HepG2 (cell line): ENCODE measurements around the gene STK39. TPM values are rescaled to one million over a fixed set of nuclear protein-coding genes. Genes with fewer than 3 reads are reported as not detected.

Source experiments
- CCDC6 ChIP-seq: sonication (generic); formaldehyde crosslinking; IDR thresholded peaks from 2 replicates; pipeline ENCODE4 v1.8.1; 2022; ENCODE audit warnings: mild to moderate bottlenecking, missing genetic modification reagents, moderate library complexity
- EP300 ChIP-seq, 3 experiments: sonication (generic) in 1 of 3; formaldehyde crosslinking in 1 of 3; IDR thresholded peaks; 2 replicates each; pipeline versions ENCODE4 v1.5.1 to v1.6.1; 2011 to 2020; ENCODE audit warnings: low read depth in 2 of 3, low read length in 2 of 3, borderline replicate concordance in 1 of 3, improper control_type of control experiment in 1 of 3, mild to moderate bottlenecking in 1 of 3, missing genetic modification reagents in 1 of 3, moderate library complexity in 1 of 3
- GATAD1 ChIP-seq: IDR thresholded peaks from 2 replicates; pipeline ENCODE4 v1.6.1; 2016; ENCODE audit warnings: missing genetic modification reagents, missing compliant biosample characterization
- HDAC2 ChIP-seq: sonication (generic); formaldehyde crosslinking; IDR thresholded peaks from 2 replicates; pipeline ENCODE4 v1.4.0; 2020; ENCODE audit warnings: missing genetic modification reagents
- HMG20A ChIP-seq: IDR thresholded peaks from 2 replicates; pipeline ENCODE4 v1.6.1; 2016; ENCODE audit warnings: borderline replicate concordance
- IRF2 ChIP-seq: IDR thresholded peaks from 2 replicates; pipeline ENCODE4 v1.6.1; 2018; ENCODE audit warnings: missing genetic modification reagents, missing compliant biosample characterization
- JARID2 ChIP-seq: sonication (generic); formaldehyde crosslinking; IDR thresholded peaks from 2 replicates; pipeline ENCODE4 v1.8.1; 2023; ENCODE audit warnings: missing genetic modification reagents, inconsistent platforms; ENCODE audit not compliant: insufficient replicate concordance
- KLF16 ChIP-seq, 2 experiments: sonication (generic) in 1 of 2; formaldehyde crosslinking in 1 of 2; IDR thresholded peaks; 2 replicates each; pipeline versions ENCODE4 v1.6.1 to v1.8.0; 2016 to 2023; ENCODE audit warnings: missing genetic modification reagents in 2 of 2, missing compliant biosample characterization in 1 of 2
- SNAPC2 ChIP-seq: sonication (generic); formaldehyde crosslinking; IDR thresholded peaks from 2 replicates; pipeline ENCODE4 v1.8.1; 2022; ENCODE audit warnings: mild to moderate bottlenecking, missing genetic modification reagents
- SPEN ChIP-seq: sonication (generic); formaldehyde crosslinking; IDR thresholded peaks from 2 replicates; pipeline ENCODE4 v1.5.1; 2020; ENCODE audit warnings: low read depth, mild to moderate bottlenecking, missing genetic modification reagents
- TOPORS ChIP-seq: sonication (generic); formaldehyde crosslinking; IDR thresholded peaks from 2 replicates; pipeline ENCODE4 v1.8.0; 2023; ENCODE audit warnings: mild to moderate bottlenecking, missing genetic modification reagents
- ZBTB20 ChIP-seq: sonication (generic); formaldehyde crosslinking; IDR thresholded peaks from 2 replicates; pipeline ENCODE4 v1.8.1; 2023; ENCODE audit warnings: missing genetic modification reagents, low read depth, mild to moderate bottlenecking, borderline replicate concordance
- ZFP36L1 ChIP-seq: sonication (generic); formaldehyde crosslinking; IDR thresholded peaks from 2 replicates; pipeline ENCODE4 v1.8.0; 2022; ENCODE audit warnings: mild to moderate bottlenecking, missing genetic modification reagents, moderate library complexity
- ZMYM4 ChIP-seq: sonication (generic); formaldehyde crosslinking; IDR thresholded peaks from 2 replicates; pipeline ENCODE4 v1.8.1; 2023; ENCODE audit warnings: mild to moderate bottlenecking, missing genetic modification reagents
- ZNF138 ChIP-seq: sonication (generic); formaldehyde crosslinking; IDR thresholded peaks from 2 replicates; pipeline ENCODE4 v1.5.0; 2020; ENCODE audit warnings: mild to moderate bottlenecking, low read depth, missing genetic modification reagents
- ZNF143 ChIP-seq: sonication (generic); formaldehyde crosslinking; IDR thresholded peaks from 2 replicates; pipeline ENCODE4 v1.4.0; 2020; ENCODE audit warnings: missing genetic modification reagents
- ZNF710 ChIP-seq: sonication (generic); formaldehyde crosslinking; IDR thresholded peaks from 2 replicates; pipeline ENCODE4 v1.5.0; 2020; ENCODE audit warnings: mild to moderate bottlenecking, missing genetic modification reagents, borderline replicate concordance
- polyA plus RNA-seq, 8 experiments: library from polyadenylated mRNA; depleted of rRNA in 3 of 8; stranded (reverse) in 7 of 8; unstranded in 1 of 8; fragments of >200 nt; fragmentation: Illumina TruSeq in 4 of 8; extraction: Trizol in 4 of 8; gene quantifications; 2 replicates each; pipeline versions ENCODE4 v1.2.1 to v1.2.3, GENCODE V29; 2011 to 2016; ENCODE audit warnings: low read depth in 4 of 8, missing spikeins in 1 of 8, mixed read lengths in 1 of 8; ENCODE audit not compliant: insufficient read depth in 1 of 8
- total RNA-seq, 5 experiments: library from RNA; depleted of rRNA; stranded (reverse); fragments of >200 nt; fragmentation: Illumina TruSeq; extraction: Trizol; gene quantifications; 2 replicates each; pipeline ENCODE4 v1.2.3, GENCODE V29; 2016; ENCODE audit warnings: low read depth in 1 of 5
- TF ChIP-seq, protein P1 (sequence below): sonication (generic); formaldehyde crosslinking; IDR thresholded peaks from 2 replicates; pipeline ENCODE4 v1.8.1; 2023; ENCODE audit warnings: mild to moderate bottlenecking, missing genetic modification reagents
- TF ChIP-seq, protein P2 (sequence below): sonication (generic); formaldehyde crosslinking; IDR thresholded peaks from 2 replicates; pipeline ENCODE4 v1.4.0; 2020; ENCODE audit warnings: missing genetic modification reagents
- TF ChIP-seq, protein P3 (sequence below): sonication (generic); formaldehyde crosslinking; IDR thresholded peaks from 2 replicates; pipeline ENCODE4 v1.4.0; 2020; ENCODE audit warnings: missing genetic modification reagents

STK39 gene
- total and polyA plus RNA-seq, 2 of the 13 experiments (the other 11 are each of a cell fraction or from before 2014, with no cell fraction given), result 27.3 to 38.4 TPM

GRCh38 chr2:168247341-168248261 is at the start of gene STK39 (continued):
- TF ChIP-seq ZNF710 (CRISPR knock-in tag), result peak; percentile 69; the same call in 1 of the 2 replicates
- 0 out of 2 replicates have a peak, but pooled peaks have one; percentile 35 for TF ChIP-seq SPEN (CRISPR knock-in tag)
- TF ChIP-seq TOPORS, result peak; percentile 38; the same call in 1 of the 2 replicates
- peak; percentile 86 for TF ChIP-seq ZMYM4 (CRISPR knock-in tag)
- TF ChIP-seq, protein P1, sequence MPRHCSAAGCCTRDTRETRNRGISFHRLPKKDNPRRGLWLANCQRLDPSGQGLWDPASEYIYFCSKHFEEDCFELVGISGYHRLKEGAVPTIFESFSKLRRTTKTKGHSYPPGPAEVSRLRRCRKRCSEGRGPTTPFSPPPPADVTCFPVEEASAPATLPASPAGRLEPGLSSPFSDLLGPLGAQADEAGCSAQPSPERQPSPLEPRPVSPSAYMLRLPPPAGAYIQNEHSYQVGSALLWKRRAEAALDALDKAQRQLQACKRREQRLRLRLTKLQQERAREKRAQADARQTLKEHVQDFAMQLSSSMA (CRISPR knock-in tag), result no peak
- TF ChIP-seq GATAD1 (CRISPR knock-in tag), result 0 out of 2 replicates have a peak, but pooled peaks have one; percentile 40
- TF ChIP-seq HDAC2, result peak; percentile 69
- TF ChIP-seq KLF16 (CRISPR knock-in tag; IDR thresholded peaks at IDR 0.05), result peak in 1 of 2 experiments; percentile 68; a peak in 2 of 4 replicates
- TF ChIP-seq CCDC6 (CRISPR knock-in tag), result peak; percentile 84
- TF ChIP-seq, protein P2, sequence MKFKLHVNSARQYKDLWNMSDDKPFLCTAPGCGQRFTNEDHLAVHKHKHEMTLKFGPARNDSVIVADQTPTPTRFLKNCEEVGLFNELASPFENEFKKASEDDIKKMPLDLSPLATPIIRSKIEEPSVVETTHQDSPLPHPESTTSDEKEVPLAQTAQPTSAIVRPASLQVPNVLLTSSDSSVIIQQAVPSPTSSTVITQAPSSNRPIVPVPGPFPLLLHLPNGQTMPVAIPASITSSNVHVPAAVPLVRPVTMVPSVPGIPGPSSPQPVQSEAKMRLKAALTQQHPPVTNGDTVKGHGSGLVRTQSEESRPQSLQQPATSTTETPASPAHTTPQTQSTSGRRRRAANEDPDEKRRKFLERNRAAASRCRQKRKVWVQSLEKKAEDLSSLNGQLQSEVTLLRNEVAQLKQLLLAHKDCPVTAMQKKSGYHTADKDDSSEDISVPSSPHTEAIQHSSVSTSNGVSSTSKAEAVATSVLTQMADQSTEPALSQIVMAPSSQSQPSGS (CRISPR knock-in tag), result peak; percentile 43; the same call in 1 of the 2 replicates
- peak in 1 of 2 experiments; percentile 59; a peak in 1 of 4 replicates for TF ChIP-seq EP300 (IDR thresholded peaks at IDR 0.05; ENCODE audit: low read depth in 2 of 2, low read length in 2 of 2)
- no peak for TF ChIP-seq EP300 (CRISPR knock-in tag; IDR thresholded peaks at IDR 0.05; ENCODE audit: borderline replicate concordance)
- peak; percentile 68; the same call in 1 of the 2 replicates for TF ChIP-seq ZBTB20
- TF ChIP-seq IRF2, result peak; percentile 66; the same call in 1 of the 2 replicates
- TF ChIP-seq JARID2 (CRISPR knock-in tag), result no peak
- 0 out of 2 replicates have a peak, but pooled peaks have one; percentile 58 for TF ChIP-seq ZNF138
- TF ChIP-seq ZFP36L1 (CRISPR knock-in tag), result 0 out of 2 replicates have a peak, but pooled peaks have one; percentile 53
- TF ChIP-seq SNAPC2 (CRISPR knock-in tag), result 0 out of 2 replicates have a peak, but pooled peaks have one; percentile 44
- TF ChIP-seq HMG20A (CRISPR knock-in tag), result peak; percentile 24; the same call in 1 of the 2 replicates
- TF ChIP-seq, protein P3, sequence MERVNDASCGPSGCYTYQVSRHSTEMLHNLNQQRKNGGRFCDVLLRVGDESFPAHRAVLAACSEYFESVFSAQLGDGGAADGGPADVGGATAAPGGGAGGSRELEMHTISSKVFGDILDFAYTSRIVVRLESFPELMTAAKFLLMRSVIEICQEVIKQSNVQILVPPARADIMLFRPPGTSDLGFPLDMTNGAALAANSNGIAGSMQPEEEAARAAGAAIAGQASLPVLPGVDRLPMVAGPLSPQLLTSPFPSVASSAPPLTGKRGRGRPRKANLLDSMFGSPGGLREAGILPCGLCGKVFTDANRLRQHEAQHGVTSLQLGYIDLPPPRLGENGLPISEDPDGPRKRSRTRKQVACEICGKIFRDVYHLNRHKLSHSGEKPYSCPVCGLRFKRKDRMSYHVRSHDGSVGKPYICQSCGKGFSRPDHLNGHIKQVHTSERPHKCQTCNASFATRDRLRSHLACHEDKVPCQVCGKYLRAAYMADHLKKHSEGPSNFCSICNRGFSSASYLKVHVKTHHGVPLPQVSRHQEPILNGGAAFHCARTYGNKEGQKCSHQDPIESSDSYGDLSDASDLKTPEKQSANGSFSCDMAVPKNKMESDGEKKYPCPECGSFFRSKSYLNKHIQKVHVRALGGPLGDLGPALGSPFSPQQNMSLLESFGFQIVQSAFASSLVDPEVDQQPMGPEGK, result peak; percentile 99
- TF ChIP-seq ZNF143 (CRISPR knock-in tag), result no peak
